Measurements from ENCODE around the gene PHKA2. TPM values are rescaled to one million over a fixed set of nuclear protein-coding genes. Genes with fewer than 3 reads are reported as not detected.
A peak's percentile ranks its signal among the peaks of the same experiment; 100 is the strongest.

PHKA2 gene
- total and polyA plus RNA-seq, 10 donors, result 13.7 to 46.0 (median 35.7) TPM

DNA sequence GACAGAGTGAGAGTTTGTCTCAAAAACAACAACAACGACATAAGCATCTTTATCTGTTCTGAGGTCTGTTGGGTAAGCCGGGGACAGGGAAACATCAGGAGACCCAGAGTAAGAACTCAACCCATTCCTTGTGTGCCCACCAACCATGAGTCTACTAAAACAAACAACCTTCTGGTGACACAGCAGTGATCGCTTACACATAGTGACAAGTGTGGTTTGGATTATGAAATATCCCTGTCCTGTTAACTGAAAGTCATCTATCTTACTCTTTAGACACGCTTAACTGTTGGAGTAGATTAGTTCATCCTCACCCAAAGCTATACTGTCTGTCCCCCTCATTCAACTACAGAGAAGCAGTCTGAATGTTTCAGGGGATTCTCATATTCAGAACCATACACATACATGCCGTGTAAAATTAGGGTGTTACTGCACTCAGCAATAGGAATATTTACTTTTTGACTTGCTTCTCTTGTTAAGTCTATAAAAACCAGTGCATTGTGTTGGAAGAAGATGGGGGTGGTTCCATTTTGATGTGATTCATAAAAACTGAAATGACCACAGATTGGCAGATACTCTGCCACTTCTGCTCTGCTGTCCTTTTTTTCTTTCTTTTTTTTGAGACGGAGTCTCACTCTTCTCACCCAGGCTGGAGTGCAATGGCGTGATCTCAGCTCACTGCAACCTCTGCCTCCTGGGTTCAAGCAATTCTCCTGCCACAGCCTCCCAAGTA is 27.4 kb downstream of the PHKA2 start:
- peaks cover 0 to 8% (median 0%) of the 10 kb centered on the region in 6 donors for H3K4me1 ChIP-seq
- no peak overlapping the region for H3K4me3 ChIP-seq
- H3K27me3 ChIP-seq (replicated peaks in 1 of 7), result no peaks in the 10 kb centered on the region
- peak overlapping the region in 5 of 8 donors; percentile 37 to 78 (median 64) for H3K27ac ChIP-seq
- 52 to 88% (median 80%) methylated on average over 6 to 7 of the region's 7 CpGs for WGBS, 5 donors
- no peak for DNase-seq
- no peak for TF ChIP-seq CTCF (IDR thresholded peaks at IDR 0.05 in 8 of 11, conservative IDR thresholded peaks at IDR 0.05 in 3 of 11)
- peaks cover 0 to 27% (median 0%) of the 10 kb centered on the region in 6 donors for H3K36me3 ChIP-seq
- intact Hi-C loops (cut with DNase I; ENCODE audit: low total_unique reads), result no loop called here
- H3K9me3 ChIP-seq, result no peaks in the 10 kb centered on the region

DNA sequence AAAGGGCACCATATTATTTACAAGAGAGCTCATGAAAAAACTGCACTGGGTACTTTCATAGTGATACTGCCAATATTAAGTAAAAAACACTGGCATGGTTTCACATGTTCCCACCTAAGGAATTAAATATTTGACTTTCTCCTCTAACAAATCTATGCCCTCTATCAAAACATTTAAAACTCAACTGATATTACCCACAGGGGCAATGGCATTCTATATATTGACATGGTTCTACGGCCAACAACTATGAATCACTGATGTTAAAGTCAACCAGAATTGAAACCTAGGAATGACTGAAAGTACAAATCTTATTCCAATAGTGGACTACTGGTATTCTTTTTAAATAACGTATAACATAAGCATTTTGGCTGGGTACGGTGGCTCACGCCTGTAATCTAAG is 28.2 kb downstream of the PHKA2 start:
- H3K4me3 ChIP-seq, result no peak overlapping the region
- no peak for DNase-seq
- TF ChIP-seq POLR2A (IDR thresholded peaks at IDR 0.05) (no peak), POLR2AphosphoS5 (IDR thresholded peaks at IDR 0.05) (no peak), CTCF (IDR thresholded peaks at IDR 0.05 in 8 of 11, conservative IDR thresholded peaks at IDR 0.05 in 3 of 11) (no peak)
- H3K36me3 ChIP-seq, result peaks cover 0 to 35% (median 0%) of the 10 kb centered on the region in 6 donors
- intact Hi-C loops (cut with DNase I; ENCODE audit: low total_unique reads), result no loop called here
- peak overlapping the region in 3 of 8 donors; percentile 64 to 78 (median 72) for H3K27ac ChIP-seq
- H3K4me1 ChIP-seq, result peaks cover 0 to 2% (median 0%) of the 10 kb centered on the region in 6 donors
- H3K27me3 ChIP-seq (replicated peaks in 1 of 7), result no peaks in the 10 kb centered on the region
- WGBS, 5 donors, result 89 to 99% (median 93%) methylated on average over 4 of the region's 4 CpGs
- no peaks in the 10 kb centered on the region for H3K9me3 ChIP-seq

GRCh38 chrX:18951032-18951431 is 32.9 kb downstream of the PHKA2 start:
- DNase-seq, result no peak

More at GRCh38 chrX:18951032-18951431, 32.9 kb downstream of the PHKA2 start:
- peaks cover 0 to 71% (median 0%) of the 10 kb centered on the region in 6 donors for H3K36me3 ChIP-seq
- H3K4me3 ChIP-seq, result no peak overlapping the region
- H3K27ac ChIP-seq, result no peak overlapping the region
- no peaks in the 10 kb centered on the region for H3K27me3 ChIP-seq (replicated peaks in 1 of 7)
- intact Hi-C loops (cut with DNase I; ENCODE audit: low total_unique reads), result no loop called here
- H3K4me1 ChIP-seq, result no peaks in the 10 kb centered on the region
- TF ChIP-seq POLR2A (IDR thresholded peaks at IDR 0.05), result no peak
- no peak for TF ChIP-seq POLR2AphosphoS5 (IDR thresholded peaks at IDR 0.05)
- no peak for TF ChIP-seq CTCF (IDR thresholded peaks at IDR 0.05 in 8 of 11, conservative IDR thresholded peaks at IDR 0.05 in 3 of 11)
- WGBS, 5 donors, result 87 to 96% (median 94%) methylated on average over 9 to 10 of the region's 10 CpGs
- no peaks in the 10 kb centered on the region for H3K9me3 ChIP-seq
